ENCODE measurements around the gene GRAMD1A. TPM values are rescaled to one million over a fixed set of nuclear protein-coding genes. Genes with fewer than 3 reads are reported as not detected.

GRAMD1A gene
- total RNA-seq, result 10 to 100 TPM; 30.6 to 56.0 (median 38.6) TPM

- H3K9me3 ChIP-seq, result no peaks in the 10 kb centered on the region
- H3K36me3 ChIP-seq, result no peaks in the 10 kb centered on the region
- peak within 1 kb of the TSS; percentile 99 for H3K27ac ChIP-seq
- TF ChIP-seq POLR2A (IDR thresholded peaks at IDR 0.05) (peak; percentile 84), POLR2AphosphoS5 (IDR thresholded peaks at IDR 0.05) (peak; percentile 59 to 89 (median 72)), CTCF (IDR thresholded peaks at IDR 0.05) (peak in 1 of 3 donors; percentile 8)
- peak within 1 kb of the TSS; percentile 76 to 95 (median 87) for H3K4me3 ChIP-seq
- intact Hi-C loops (cut with DNase I; ENCODE audit: low total_unique reads), result no loop called here
- peaks cover 0 to 6% of the 10 kb centered on the region in 2 donors for H3K4me1 ChIP-seq
- peak; percentile 88 to 96 for DNase-seq (ENCODE audit: low spot score in 2 of 2)
- H3K27me3 ChIP-seq, result no peaks in the 10 kb centered on the region
Measured at GRCh38 chr19:34999498-35000337, at the start of gene GRAMD1A. Gene GRAMD1A (plus strand): TSS chr19:35000323. CDS start chr19:35000479, 156 bp downstream.

GRCh38 chr19:34953092-34953491, 47.0 kb upstream of the GRAMD1A start:
- Histone ChIP-seq H3K9me3 (peaks cover 48 to 69% of the 10 kb centered on the region in 2 donors), H3K4me3 (no peak overlapping the region), H3K36me3 (peaks cover 7% of the 10 kb centered on the region), H3K27ac (no peak overlapping the region), H3K4me1 (no peaks in the 10 kb centered on the region), H3K27me3 (no peaks in the 10 kb centered on the region)
- no peak for DNase-seq (ENCODE audit: low spot score in 2 of 2)
- intact Hi-C loops (cut with DNase I; ENCODE audit: low total_unique reads), result no loop called here
- no peak for TF ChIP-seq POLR2A (IDR thresholded peaks at IDR 0.05)

GRCh38 chr19:34957830-34958751, 42.0 kb upstream of the GRAMD1A start:
- no peak for DNase-seq (ENCODE audit: low spot score in 2 of 2)
- Histone ChIP-seq H3K9me3 (peaks cover 60 to 85% of the 10 kb centered on the region in 2 donors), H3K36me3 (peaks cover 30% of the 10 kb centered on the region), H3K27ac (no peak overlapping the region), H3K27me3 (no peaks in the 10 kb centered on the region), H3K4me3 (peak overlapping the region in 1 of 3 donors; percentile 21), H3K4me1 (peaks cover 0 to 8% of the 10 kb centered on the region in 2 donors)
- TF ChIP-seq POLR2A (IDR thresholded peaks at IDR 0.05) (no peak), CTCF (IDR thresholded peaks at IDR 0.05) (no peak), POLR2AphosphoS5 (IDR thresholded peaks at IDR 0.05) (no peak)
- intact Hi-C loops (cut with DNase I; ENCODE audit: low total_unique reads), result no loop called here

- H3K27ac ChIP-seq, result no peak overlapping the region
- H3K36me3 ChIP-seq, result peaks cover 30% of the 10 kb centered on the region
- no peak for TF ChIP-seq POLR2AphosphoS5 (IDR thresholded peaks at IDR 0.05)
- TF ChIP-seq POLR2A (IDR thresholded peaks at IDR 0.05), result no peak
- TF ChIP-seq CTCF (IDR thresholded peaks at IDR 0.05), result no peak
- no peaks in the 10 kb centered on the region for H3K27me3 ChIP-seq
- peaks cover 0 to 8% of the 10 kb centered on the region in 2 donors for H3K4me1 ChIP-seq
- DNase-seq (ENCODE audit: low spot score in 2 of 2), result no peak
- no peak overlapping the region for H3K4me3 ChIP-seq
- H3K9me3 ChIP-seq, result peaks cover 53 to 76% of the 10 kb centered on the region in 2 donors
- intact Hi-C loops (cut with DNase I; ENCODE audit: low total_unique reads), result no loop called here
Measured at GRCh38 chr19:34959021-34959420, 41.1 kb upstream of the GRAMD1A start.

- intact Hi-C loops (cut with DNase I; ENCODE audit: low total_unique reads), result no loop called here
- H3K27ac ChIP-seq, result no peak overlapping the region
- no peak overlapping the region for H3K4me3 ChIP-seq
- peaks cover 0 to 8% of the 10 kb centered on the region in 2 donors for H3K4me1 ChIP-seq
- peaks cover 49 to 66% of the 10 kb centered on the region in 2 donors for H3K9me3 ChIP-seq
- no peak for DNase-seq (ENCODE audit: low spot score in 2 of 2)
- H3K27me3 ChIP-seq, result no peaks in the 10 kb centered on the region
- TF ChIP-seq POLR2AphosphoS5 (IDR thresholded peaks at IDR 0.05), result no peak
- no peak for TF ChIP-seq POLR2A (IDR thresholded peaks at IDR 0.05)
- no peak for TF ChIP-seq CTCF (IDR thresholded peaks at IDR 0.05)
- H3K36me3 ChIP-seq, result peaks cover 30% of the 10 kb centered on the region
Measured at GRCh38 chr19:34960103-34960805, 39.9 kb upstream of the GRAMD1A start.

Data from breast epithelium (tissue), 4 donors.